Measurements from ENCODE around the gene UBALD2. TPM values are rescaled to one million over a fixed set of nuclear protein-coding genes. Genes with fewer than 3 reads are reported as not detected.
"Not testable (repeated sequence)": the region's sequence is repeated elsewhere in the genome, so short reads cannot be mapped to it uniquely, and the experiment has no call there.

Gene UBALD2
- total RNA-seq, 2 donors from 2014 or later = 8.4 to 9.7 TPM

- no peak for DNase-seq (ENCODE audit: low spot score)
- no peaks in the 10 kb centered on the region for H3K36me3 ChIP-seq
- H3K27ac ChIP-seq = no peak overlapping the region
- no peak overlapping the region for H3K4me3 ChIP-seq
- peaks cover 0 to 5% of the 10 kb centered on the region in 2 donors for H3K4me1 ChIP-seq
- no peaks in the 10 kb centered on the region for H3K9me3 ChIP-seq
- no peaks in the 10 kb centered on the region for H3K27me3 ChIP-seq
- no peak for TF ChIP-seq CTCF (IDR thresholded peaks at IDR 0.05)
These were observed 9.2 kb upstream of the UBALD2 start for GRCh38 chr17:76255801-76256429.

- not testable (repeated sequence) for DNase-seq (ENCODE audit: low spot score); H3K27me3 ChIP-seq; H3K27ac ChIP-seq; H3K4me3 ChIP-seq; H3K36me3 ChIP-seq; H3K9me3 ChIP-seq; H3K4me1 ChIP-seq
These were observed 8.6 kb upstream of the UBALD2 start for GRCh38 chr17:76256430-76257050.

- Histone ChIP-seq H3K27me3 (no peaks in the 10 kb centered on the region), H3K4me1 (peaks cover 0 to 22% of the 10 kb centered on the region in 2 donors), H3K4me3 (no peak overlapping the region), H3K9me3 (no peaks in the 10 kb centered on the region), H3K36me3 (no peaks in the 10 kb centered on the region), H3K27ac (no peak overlapping the region)
- DNase-seq (ENCODE audit: low spot score) = no peak
- no peak for TF ChIP-seq CTCF (IDR thresholded peaks at IDR 0.05)
These were observed 4.9 kb upstream of the UBALD2 start for GRCh38 chr17:76260220-76260619.

GRCh38 chr17:76260669-76261068 lies 4.5 kb upstream of the UBALD2 start:
- H3K4me1 ChIP-seq = peaks cover 0 to 22% of the 10 kb centered on the region in 2 donors
- DNase-seq (ENCODE audit: low spot score) = no peak
- no peaks in the 10 kb centered on the region for H3K27me3 ChIP-seq
- no peak overlapping the region for H3K27ac ChIP-seq
- no peak for TF ChIP-seq CTCF (IDR thresholded peaks at IDR 0.05)
- H3K9me3 ChIP-seq = no peaks in the 10 kb centered on the region
- no peaks in the 10 kb centered on the region for H3K36me3 ChIP-seq
- H3K4me3 ChIP-seq = no peak overlapping the region

GRCh38 chr17:76261421-76262215 lies 3.5 kb upstream of the UBALD2 start:
- no peak for TF ChIP-seq CTCF (IDR thresholded peaks at IDR 0.05)
- DNase-seq (ENCODE audit: low spot score) = no peak
- H3K9me3 ChIP-seq = no peaks in the 10 kb centered on the region
- H3K27ac ChIP-seq = peak overlapping the region in 1 of 2 donors; percentile 13
- no peaks in the 10 kb centered on the region for H3K36me3 ChIP-seq
- no peaks in the 10 kb centered on the region for H3K27me3 ChIP-seq
- H3K4me3 ChIP-seq = no peak overlapping the region
- H3K4me1 ChIP-seq = peaks cover 0 to 26% of the 10 kb centered on the region in 2 donors

- DNase-seq (ENCODE audit: low spot score) = no peak
- TF ChIP-seq CTCF (IDR thresholded peaks at IDR 0.05) = no peak
- no peak overlapping the region for H3K4me3 ChIP-seq
- no peaks in the 10 kb centered on the region for H3K9me3 ChIP-seq
- H3K4me1 ChIP-seq = peaks cover 0 to 37% of the 10 kb centered on the region in 2 donors
- no peaks in the 10 kb centered on the region for H3K27me3 ChIP-seq
- no peaks in the 10 kb centered on the region for H3K36me3 ChIP-seq
- peak overlapping the region; percentile 13 to 24 for H3K27ac ChIP-seq
These were observed 2.3 kb upstream of the UBALD2 start for GRCh38 chr17:76262732-76263344.
